Measurements from ENCODE around the gene PLET1.
A peak's percentile ranks its signal among the peaks of the same experiment; 100 is the strongest.

The PLET1 gene

GRCh38 chr11:112298535-112298934, 37.9 kb upstream of the PLET1 start:
- H3K4me2 ChIP-seq, result no peak overlapping the region
- no peak for TF ChIP-seq Cebpa-rat (IDR thresholded peaks at IDR 0.05)

GRCh38 chr11:112297248-112297866, 36.7 kb upstream of the PLET1 start:
- Histone ChIP-seq H3K36me3 (no peaks in the 10 kb centered on the region), H3K9ac (no peak overlapping the region), H3K4me3 (no peak overlapping the region), H3K9me3 (replicated peaks in 1 of 11) (no peaks in the 10 kb centered on the region), H3K4me2 (peak overlapping the region; percentile 5 to 47 (median 34); a peak in 21 of 22 replicates), H3K27ac (no peak overlapping the region), H3K27me3 (no peaks in the 10 kb centered on the region), H3K4me1 (peaks cover 8 to 23% (median 12%) of the 10 kb centered on the region in 10 experiments), H4K20me1 (no peaks in the 10 kb centered on the region; a peak in 1 of 22 replicates)
- no peak for TF ChIP-seq Cebpa-rat (IDR thresholded peaks at IDR 0.05)

More at GRCh38 chr11:112298535-112298934, 37.9 kb upstream of the PLET1 start:
- Histone ChIP-seq H3K4me1 (peaks cover 8 to 27% (median 14%) of the 10 kb centered on the region in 10 experiments), H3K9me3 (replicated peaks in 1 of 11) (no peaks in the 10 kb centered on the region), H3K27ac (no peak overlapping the region), H3K9ac (no peak overlapping the region), H3K36me3 (no peaks in the 10 kb centered on the region), H3K27me3 (no peaks in the 10 kb centered on the region), H4K20me1 (no peaks in the 10 kb centered on the region; a peak in 1 of 22 replicates), H3K4me3 (no peak overlapping the region)

- no peaks in the 10 kb centered on the region for H3K27me3 ChIP-seq
- H3K4me3 ChIP-seq, result no peak overlapping the region
- peaks cover 7 to 16% (median 10%) of the 10 kb centered on the region in 10 experiments; a peak in 19 of 20 replicates for H3K4me1 ChIP-seq
- no peak for TF ChIP-seq Cebpa-rat (IDR thresholded peaks at IDR 0.05)
- H4K20me1 ChIP-seq, result no peaks in the 10 kb centered on the region; a peak in 1 of 22 replicates
- H3K9ac ChIP-seq, result no peak overlapping the region
- no peak overlapping the region for H3K4me2 ChIP-seq
- H3K9me3 ChIP-seq (replicated peaks in 1 of 11), result no peaks in the 10 kb centered on the region
- no peak overlapping the region for H3K27ac ChIP-seq
- no peaks in the 10 kb centered on the region for H3K36me3 ChIP-seq
Observed at GRCh38 chr11:112296044-112296443, 35.4 kb upstream of the PLET1 start.

GRCh38 chr11:112294688-112295340, 34.2 kb upstream of the PLET1 start:
- Histone ChIP-seq H3K4me3 (no peak overlapping the region), H3K36me3 (no peaks in the 10 kb centered on the region), H3K9me3 (replicated peaks in 1 of 11) (no peaks in the 10 kb centered on the region), H3K27ac (no peak overlapping the region), H3K4me1 (peaks cover 9 to 23% (median 15%) of the 10 kb centered on the region in 10 experiments; a peak in 19 of 20 replicates), H3K4me2 (peak overlapping the region in 1 of 11 experiments; percentile 10; a peak in 1 of 22 replicates), H3K27me3 (peaks cover 0 to 7% (median 0%) of the 10 kb centered on the region in 11 experiments; a peak in 2 of 22 replicates), H4K20me1 (no peaks in the 10 kb centered on the region; a peak in 1 of 22 replicates), H3K9ac (no peak overlapping the region)
- TF ChIP-seq Cebpa-rat (IDR thresholded peaks at IDR 0.05), result no peak

- no peak overlapping the region for H3K9ac ChIP-seq
- peaks cover 11 to 27% (median 19%) of the 10 kb centered on the region in 10 experiments; a peak in 19 of 20 replicates for H3K4me1 ChIP-seq
- H3K27me3 ChIP-seq, result peaks cover 0 to 7% (median 0%) of the 10 kb centered on the region in 11 experiments; a peak in 2 of 22 replicates
- TF ChIP-seq Cebpa-rat (IDR thresholded peaks at IDR 0.05), result no peak
- H3K4me3 ChIP-seq, result no peak overlapping the region
- no peak overlapping the region for H3K27ac ChIP-seq
- H3K36me3 ChIP-seq, result no peaks in the 10 kb centered on the region
- H4K20me1 ChIP-seq, result no peaks in the 10 kb centered on the region; a peak in 1 of 22 replicates
- H3K4me2 ChIP-seq, result no peak overlapping the region
- H3K9me3 ChIP-seq (replicated peaks in 1 of 11), result no peaks in the 10 kb centered on the region
Observed at GRCh38 chr11:112293614-112294013, 33.0 kb upstream of the PLET1 start.

GRCh38 chr11:112292785-112293407, 32.2 kb upstream of the PLET1 start:
- no peak for TF ChIP-seq Cebpa-rat (IDR thresholded peaks at IDR 0.05)
- Histone ChIP-seq H3K4me2 (no peak overlapping the region), H3K4me3 (no peak overlapping the region), H3K27me3 (peaks cover 0 to 7% (median 0%) of the 10 kb centered on the region in 11 experiments; a peak in 2 of 22 replicates), H3K27ac (no peak overlapping the region), H3K9ac (no peak overlapping the region), H3K9me3 (replicated peaks in 1 of 11) (no peaks in the 10 kb centered on the region), H3K4me1 (peaks cover 11 to 27% (median 18%) of the 10 kb centered on the region in 10 experiments; a peak in 19 of 20 replicates), H4K20me1 (no peaks in the 10 kb centered on the region), H3K36me3 (no peaks in the 10 kb centered on the region)

GRCh38 chr11:112292188-112292587, 31.5 kb upstream of the PLET1 start:
- peaks cover 5 to 23% (median 12%) of the 10 kb centered on the region in 10 experiments; a peak in 19 of 20 replicates for H3K4me1 ChIP-seq
- H3K9ac ChIP-seq, result no peak overlapping the region
- H3K4me3 ChIP-seq, result no peak overlapping the region
- peaks cover 0 to 7% (median 0%) of the 10 kb centered on the region in 11 experiments; a peak in 2 of 22 replicates for H3K27me3 ChIP-seq
- no peaks in the 10 kb centered on the region for H4K20me1 ChIP-seq
- TF ChIP-seq Cebpa-rat (IDR thresholded peaks at IDR 0.05), result no peak
- no peaks in the 10 kb centered on the region for H3K36me3 ChIP-seq
- no peak overlapping the region for H3K27ac ChIP-seq
- no peaks in the 10 kb centered on the region for H3K9me3 ChIP-seq (replicated peaks in 1 of 11)
- H3K4me2 ChIP-seq, result no peak overlapping the region

- Histone ChIP-seq H3K4me3 (peak overlapping the region in 1 of 10 experiments; percentile 64; a peak in 1 of 20 replicates), H4K20me1 (no peaks in the 10 kb centered on the region), H3K4me2 (peak overlapping the region in 1 of 11 experiments; percentile 85; a peak in 2 of 22 replicates), H3K4me1 (peaks cover 0 to 20% (median 9%) of the 10 kb centered on the region in 10 experiments; a peak in 12 of 20 replicates), H3K9me3 (replicated peaks in 1 of 11) (no peaks in the 10 kb centered on the region), H3K27me3 (peaks cover 0 to 7% (median 0%) of the 10 kb centered on the region in 11 experiments; a peak in 2 of 22 replicates), H3K9ac (no peak overlapping the region), H3K36me3 (no peaks in the 10 kb centered on the region), H3K27ac (no peak overlapping the region)
- no peak for TF ChIP-seq Cebpa-rat (IDR thresholded peaks at IDR 0.05)
Observed at GRCh38 chr11:112291191-112291590, 30.5 kb upstream of the PLET1 start.

- H3K9ac ChIP-seq, result peak overlapping the region in 10 of 11 experiments; percentile 61 to 77 (median 70); a peak in 20 of 22 replicates
- peaks cover 0 to 20% (median 10%) of the 10 kb centered on the region in 10 experiments; a peak in 13 of 20 replicates for H3K4me1 ChIP-seq
- no peaks in the 10 kb centered on the region for H3K9me3 ChIP-seq (replicated peaks in 1 of 11)
- peak overlapping the region; percentile 85 to 98 (median 93) for H3K4me2 ChIP-seq
- H4K20me1 ChIP-seq, result no peaks in the 10 kb centered on the region
- H3K27me3 ChIP-seq, result peaks cover 0 to 7% (median 0%) of the 10 kb centered on the region in 11 experiments; a peak in 2 of 22 replicates
- H3K4me3 ChIP-seq, result peak overlapping the region; percentile 55 to 72 (median 64)
- TF ChIP-seq Cebpa-rat (IDR thresholded peaks at IDR 0.05), result no peak
- peak overlapping the region in 2 of 11 experiments; percentile 38 to 42; a peak in 2 of 22 replicates for H3K27ac ChIP-seq
- no peaks in the 10 kb centered on the region for H3K36me3 ChIP-seq
Observed at GRCh38 chr11:112290493-112290850, 29.8 kb upstream of the PLET1 start.
